H1 (cell line): ENCODE measurements around the gene FGF1. TPM values are rescaled to one million over a fixed set of nuclear protein-coding genes. Genes with fewer than 3 reads are reported as not detected.

Experiments
- CHD7 ChIP-seq: fragments of 300-600 bp; sonication (generic); IDR thresholded peaks from 2 replicates; pipeline ENCODE4 v1.7.1; 2012; ENCODE audit warnings: low read length, moderate library complexity, mild to moderate bottlenecking, inconsistent platforms; ENCODE audit not compliant: insufficient replicate concordance
- E2F6 ChIP-seq: IDR thresholded peaks from 2 replicates; pipeline ENCODE4 v1.6.1; 2012; ENCODE audit warnings: inconsistent platforms
- FOSL1 ChIP-seq: IDR thresholded peaks from 2 replicates; pipeline ENCODE4 v1.6.1; 2011; ENCODE audit warnings: mild to moderate bottlenecking, low read depth, low read length, moderate library complexity; ENCODE audit not compliant: insufficient read depth
- SP1 ChIP-seq: IDR thresholded peaks from 2 replicates; pipeline ENCODE4 v1.6.1; 2011; ENCODE audit warnings: low read depth, low read length
- SUZ12 ChIP-seq: fragments of 200-600 bp; sonication (generic); IDR thresholded peaks from 2 replicates; pipeline ENCODE4 v1.6.1; 2012; ENCODE audit warnings: mild to moderate bottlenecking, inconsistent platforms, low read length, moderate library complexity, mixed read lengths
- YY1 ChIP-seq: IDR thresholded peaks from 2 replicates; pipeline ENCODE4 v1.6.1; 2011; ENCODE audit warnings: low read depth, mild to moderate bottlenecking, low read length
- polyA plus RNA-seq, 7 experiments: library from polyadenylated mRNA; depleted of rRNA in 3 of 7; stranded (reverse) in 5 of 7; unstranded in 2 of 7; fragments of >200 nt in 5 of 7; fragments of 200-250 nt in 2 of 7; gene quantifications; 1 replicate in 5 of 7; 2 replicates in 1 of 7; 4 replicates in 1 of 7; pipeline versions ENCODE4 v1.2.1 to v1.2.3, GENCODE V29; 2011 to 2013; ENCODE audit warnings: missing spikeins in 2 of 7, mixed read lengths in 2 of 7
- total RNA-seq: library from RNA; stranded (reverse); fragmentation: NEBNext Ultra II Directional; extraction: Animal tissue kit (Norgen Biotek cat#: 25700); gene quantifications from 2 replicates; pipeline ENCODE4 v1.2.1, GENCODE V29; 2021

Gene FGF1
- total and polyA plus RNA-seq, 2 of the 8 experiments (the other 6 are each of a cell fraction or from before 2014, with no cell fraction given) = 0.30 to 0.50 TPM

GRCh38 chr5:142726188-142726731 lies 40.4 kb upstream of the FGF1 start (continued):
- TF ChIP-seq CHD7 (no peak), YY1 (no peak), E2F6 (no peak), SUZ12 (no peak), FOSL1 (no peak), SP1 (no peak)
